Bronchial epithelial cell (primary cell): Measurements from ENCODE around the gene CAND2. TPM values are rescaled to one million over a fixed set of nuclear protein-coding genes. Genes with fewer than 3 reads are reported as not detected.

Experiments used
- DNase-seq: peaks from one replicate; pipeline ENCODE4 v3.0.0-alpha.2; 2010; ENCODE audit warnings: low read depth
- FAIRE-seq: peaks from 2 replicates; lab custom pipeline; 2011; peaks lifted over from hg19 to GRCh38; lab: Jason Lieb, UNC
- H3K27me3 ChIP-seq: 2 replicates; pipeline ENCODE4 v1.5.1; 2011; ENCODE audit warnings: low read length; ENCODE audit not compliant: control insufficient read depth, insufficient read depth
- H3K36me3 ChIP-seq: 2 replicates; pipeline ENCODE4 v1.5.1; 2011; ENCODE audit warnings: low read length; ENCODE audit not compliant: control insufficient read depth, insufficient read depth
- H3K4me3 ChIP-seq: 2 replicates; pipeline ENCODE4 v1.5.1; 2011; ENCODE audit warnings: mild to moderate bottlenecking, low read depth, low read length, control low read depth
- CTCF ChIP-seq: IDR thresholded peaks from 2 replicates; pipeline ENCODE4 v1.5.1; 2011; ENCODE audit warnings: mild to moderate bottlenecking, moderate library complexity, low read length, control low read depth, inconsistent platforms; ENCODE audit not compliant: insufficient read depth, severe bottlenecking
- total RNA-seq: library from RNA; depleted of rRNA; stranded (reverse); fragments of >200 nt; gene quantifications from 2 replicates; pipeline ENCODE4 v1.2.1, GENCODE V29; 2014

CAND2 gene
- total RNA-seq, 1 donor from 2014 or later = 1.3 TPM

GRCh38 chr3:12825156-12825555, 28.7 kb downstream of the CAND2 start:
- Histone ChIP-seq H3K36me3 (no peaks in the 10 kb centered on the region), H3K27me3 (no peaks in the 10 kb centered on the region), H3K4me3 (no peak overlapping the region)
- no peak for FAIRE-seq
- no peak for TF ChIP-seq CTCF
- no peak for DNase-seq

GRCh38 chr3:12828751-12829150, 32.3 kb downstream of the CAND2 start:
- H3K36me3 ChIP-seq = peaks cover 5% of the 10 kb centered on the region
- FAIRE-seq (no peak), DNase-seq (peak; percentile 91)
- no peak overlapping the region for H3K4me3 ChIP-seq
- no peaks in the 10 kb centered on the region for H3K27me3 ChIP-seq
- no peak for TF ChIP-seq CTCF

GRCh38 chr3:12829404-12829803, 32.9 kb downstream of the CAND2 start:
- peaks cover 6% of the 10 kb centered on the region for H3K36me3 ChIP-seq

GRCh38 chr3:12829886-12830784, 33.7 kb downstream of the CAND2 start:
- no peak for TF ChIP-seq CTCF
- DNase-seq = peak; percentile 23
- Histone ChIP-seq H3K36me3 (peaks cover 6% of the 10 kb centered on the region), H3K27me3 (no peaks in the 10 kb centered on the region), H3K4me3 (no peak overlapping the region)
- FAIRE-seq = no peak

More at GRCh38 chr3:12829404-12829803, 32.9 kb downstream of the CAND2 start:
- peak; percentile 53 for DNase-seq
- no peak for FAIRE-seq
- no peak for TF ChIP-seq CTCF
- no peaks in the 10 kb centered on the region for H3K27me3 ChIP-seq
- H3K4me3 ChIP-seq = no peak overlapping the region

- no peak for DNase-seq
- TF ChIP-seq CTCF = no peak
Measured at GRCh38 chr3:12830785-12831156, 34.3 kb downstream of the CAND2 start.

More at GRCh38 chr3:12830785-12831156, 34.3 kb downstream of the CAND2 start:
- FAIRE-seq = no peak
- no peak overlapping the region for H3K4me3 ChIP-seq
- no peaks in the 10 kb centered on the region for H3K27me3 ChIP-seq
- peaks cover 11% of the 10 kb centered on the region for H3K36me3 ChIP-seq
